Measurements from ENCODE around the gene TTC22.

- no peak for TF ChIP-seq POLR2A (IDR thresholded peaks at IDR 0.05; ENCODE audit: low read depth)
- TF ChIP-seq CTCF (IDR thresholded peaks at IDR 0.05) = no peak
Observed at GRCh38 chr1:54772951-54773350, 28.2 kb downstream of the TTC22 start.

Measured in esophagus muscularis mucosa (tissue), 3 donors.